HEK293 (cell line): Measurements from ENCODE around the gene EMILIN1.

ENCODE experiments used
- FEZF1 ChIP-seq: fragments of 450-650 bp; formaldehyde crosslinking; IDR thresholded peaks from 2 replicates; pipeline ENCODE4 v1.5.1; 2016; ENCODE audit warnings: missing biosample characterization, missing genetic modification characterization
- KLF7 ChIP-seq: fragments of 450-650 bp; formaldehyde crosslinking; IDR thresholded peaks from 2 replicates; pipeline ENCODE4 v1.5.1; 2016; ENCODE audit warnings: missing biosample characterization, missing genetic modification characterization, borderline replicate concordance
- KLF8 ChIP-seq: fragments of 450-650 bp; formaldehyde crosslinking; IDR thresholded peaks from 2 replicates; pipeline ENCODE4 v1.5.1; 2016; ENCODE audit warnings: missing biosample characterization, missing genetic modification characterization
- SCRT1 ChIP-seq: fragments of 450-650 bp; formaldehyde crosslinking; IDR thresholded peaks from 2 replicates; pipeline ENCODE4 v1.5.1; 2016; ENCODE audit warnings: missing biosample characterization, missing genetic modification characterization, borderline replicate concordance
- ZBTB1 ChIP-seq: fragments of 450-650 bp; formaldehyde crosslinking; IDR thresholded peaks from 2 replicates; pipeline ENCODE4 v1.5.1; 2016; ENCODE audit warnings: missing biosample characterization, missing genetic modification characterization
- ZBTB20 ChIP-seq: fragments of 450-650 bp; formaldehyde crosslinking; IDR thresholded peaks from 2 replicates; pipeline ENCODE4 v1.5.1; 2016; ENCODE audit warnings: missing biosample characterization, missing genetic modification characterization
- ZNF10 ChIP-seq: fragments of 450-650 bp; formaldehyde crosslinking; IDR thresholded peaks from 2 replicates; pipeline ENCODE4 v1.5.1; 2017; ENCODE audit warnings: missing biosample characterization, missing genetic modification characterization
- ZNF121 ChIP-seq: fragments of 450-650 bp; formaldehyde crosslinking; IDR thresholded peaks from 2 replicates; pipeline ENCODE4 v1.5.1; 2016; ENCODE audit warnings: missing biosample characterization, missing genetic modification characterization
- ZNF132 ChIP-seq: fragments of 450-650 bp; formaldehyde crosslinking; IDR thresholded peaks from 2 replicates; pipeline ENCODE4 v1.5.1; 2017; ENCODE audit warnings: missing biosample characterization, missing genetic modification characterization, borderline replicate concordance
- ZNF138 ChIP-seq: fragments of 450-650 bp; formaldehyde crosslinking; IDR thresholded peaks from 2 replicates; pipeline ENCODE4 v1.5.1; 2016; ENCODE audit warnings: missing biosample characterization, missing genetic modification characterization, borderline replicate concordance
- ZNF155 ChIP-seq: fragments of 450-650 bp; formaldehyde crosslinking; IDR thresholded peaks from 2 replicates; pipeline ENCODE4 v1.5.1; 2016; ENCODE audit warnings: missing biosample characterization, missing genetic modification characterization
- ZNF169 ChIP-seq: fragments of 450-650 bp; formaldehyde crosslinking; IDR thresholded peaks from 2 replicates; pipeline ENCODE4 v1.5.1; 2016; ENCODE audit warnings: missing biosample characterization, missing genetic modification characterization
- ZNF174 ChIP-seq: fragments of 450-650 bp; formaldehyde crosslinking; IDR thresholded peaks from 2 replicates; pipeline ENCODE4 v1.5.0; 2017; ENCODE audit warnings: missing biosample characterization, mild to moderate bottlenecking, missing genetic modification characterization
- ZNF221 ChIP-seq: fragments of 450-650 bp; formaldehyde crosslinking; IDR thresholded peaks from 2 replicates; pipeline ENCODE4 v1.5.1; 2017; ENCODE audit warnings: missing biosample characterization, missing genetic modification characterization, borderline replicate concordance
- ZNF311 ChIP-seq: fragments of 450-650 bp; formaldehyde crosslinking; IDR thresholded peaks from 2 replicates; pipeline ENCODE4 v1.5.1; 2017; ENCODE audit warnings: missing biosample characterization, missing genetic modification characterization, borderline replicate concordance
- ZNF341 ChIP-seq: fragments of 450-650 bp; formaldehyde crosslinking; IDR thresholded peaks from 2 replicates; pipeline ENCODE4; 2016; ENCODE audit warnings: low read depth, missing biosample characterization, missing genetic modification characterization
- ZNF394 ChIP-seq: fragments of 450-650 bp; formaldehyde crosslinking; IDR thresholded peaks from 2 replicates; pipeline ENCODE4 v1.5.1; 2016; ENCODE audit warnings: missing biosample characterization, missing genetic modification characterization, mild to moderate bottlenecking, moderate library complexity, borderline replicate concordance
- ZNF521 ChIP-seq: fragments of 450-650 bp; formaldehyde crosslinking; IDR thresholded peaks from 2 replicates; pipeline ENCODE4 v1.5.1; 2017; ENCODE audit warnings: missing biosample characterization, mild to moderate bottlenecking, missing genetic modification characterization
- ZNF530 ChIP-seq: fragments of 450-650 bp; formaldehyde crosslinking; IDR thresholded peaks from 2 replicates; pipeline ENCODE4 v1.5.1; 2016; ENCODE audit warnings: low read depth, missing biosample characterization, missing genetic modification characterization
- ZNF548 ChIP-seq: fragments of 450-650 bp; formaldehyde crosslinking; IDR thresholded peaks from 2 replicates; pipeline ENCODE4 v1.5.1; 2016; ENCODE audit warnings: missing biosample characterization, missing genetic modification characterization
- ZNF558 ChIP-seq: fragments of 450-650 bp; formaldehyde crosslinking; IDR thresholded peaks from 2 replicates; pipeline ENCODE4 v1.5.1; 2016; ENCODE audit warnings: missing biosample characterization, missing genetic modification characterization
- ZNF561 ChIP-seq: fragments of 450-650 bp; IDR thresholded peaks from 2 replicates; pipeline ENCODE4 v1.5.1; 2018; ENCODE audit warnings: missing biosample characterization, missing genetic modification characterization, borderline replicate concordance
- ZNF621 ChIP-seq: fragments of 450-650 bp; formaldehyde crosslinking; IDR thresholded peaks from 2 replicates; pipeline ENCODE4 v1.5.1; 2017; ENCODE audit warnings: missing biosample characterization, missing genetic modification characterization
- ZNF626 ChIP-seq: fragments of 450-650 bp; sonication (Bioruptor Pico); formaldehyde crosslinking; IDR thresholded peaks from 2 replicates; pipeline ENCODE4 v1.5.1; 2018; ENCODE audit warnings: missing biosample characterization, missing genetic modification characterization, inconsistent platforms
- ZNF677 ChIP-seq: fragments of 450-650 bp; IDR thresholded peaks from 2 replicates; pipeline ENCODE4 v1.5.0; 2018; ENCODE audit warnings: missing biosample characterization, mild to moderate bottlenecking, missing genetic modification characterization, moderate library complexity
- ZNF707 ChIP-seq: fragments of 450-650 bp; formaldehyde crosslinking; IDR thresholded peaks from 2 replicates; pipeline ENCODE4 v1.5.1; 2016; ENCODE audit warnings: missing biosample characterization, missing genetic modification characterization
- ZNF837 ChIP-seq: fragments of 450-650 bp; formaldehyde crosslinking; IDR thresholded peaks from 2 replicates; pipeline ENCODE4 v1.5.1; 2016; ENCODE audit warnings: missing biosample characterization, missing genetic modification characterization
- TF ChIP-seq, protein P1 (sequence below): fragments of 450-650 bp; formaldehyde crosslinking; IDR thresholded peaks from 2 replicates; pipeline ENCODE4 v1.5.1; 2016; ENCODE audit warnings: missing biosample characterization, missing genetic modification characterization
- TF ChIP-seq, protein P2 (sequence below): IDR thresholded peaks from 2 replicates; pipeline ENCODE4 v1.6.1; 2011; ENCODE audit warnings: mild to moderate bottlenecking, low read depth, low read length, borderline replicate concordance
- TF ChIP-seq, protein P3 (sequence below): fragments of 450-650 bp; formaldehyde crosslinking; IDR thresholded peaks from 2 replicates; pipeline ENCODE4 v1.5.1; 2017; ENCODE audit warnings: missing biosample characterization, missing genetic modification characterization
- TF ChIP-seq, protein P4 (sequence below): fragments of 450-650 bp; formaldehyde crosslinking; IDR thresholded peaks from 2 replicates; pipeline ENCODE4 v1.5.1; 2017; ENCODE audit warnings: missing biosample characterization, mild to moderate bottlenecking, missing genetic modification characterization, moderate library complexity
- TF ChIP-seq, protein P5 (sequence below): fragments of 450-650 bp; IDR thresholded peaks from 2 replicates; pipeline ENCODE4 v1.5.1; 2018; ENCODE audit warnings: missing biosample characterization, missing genetic modification characterization

EMILIN1 gene

DNA sequence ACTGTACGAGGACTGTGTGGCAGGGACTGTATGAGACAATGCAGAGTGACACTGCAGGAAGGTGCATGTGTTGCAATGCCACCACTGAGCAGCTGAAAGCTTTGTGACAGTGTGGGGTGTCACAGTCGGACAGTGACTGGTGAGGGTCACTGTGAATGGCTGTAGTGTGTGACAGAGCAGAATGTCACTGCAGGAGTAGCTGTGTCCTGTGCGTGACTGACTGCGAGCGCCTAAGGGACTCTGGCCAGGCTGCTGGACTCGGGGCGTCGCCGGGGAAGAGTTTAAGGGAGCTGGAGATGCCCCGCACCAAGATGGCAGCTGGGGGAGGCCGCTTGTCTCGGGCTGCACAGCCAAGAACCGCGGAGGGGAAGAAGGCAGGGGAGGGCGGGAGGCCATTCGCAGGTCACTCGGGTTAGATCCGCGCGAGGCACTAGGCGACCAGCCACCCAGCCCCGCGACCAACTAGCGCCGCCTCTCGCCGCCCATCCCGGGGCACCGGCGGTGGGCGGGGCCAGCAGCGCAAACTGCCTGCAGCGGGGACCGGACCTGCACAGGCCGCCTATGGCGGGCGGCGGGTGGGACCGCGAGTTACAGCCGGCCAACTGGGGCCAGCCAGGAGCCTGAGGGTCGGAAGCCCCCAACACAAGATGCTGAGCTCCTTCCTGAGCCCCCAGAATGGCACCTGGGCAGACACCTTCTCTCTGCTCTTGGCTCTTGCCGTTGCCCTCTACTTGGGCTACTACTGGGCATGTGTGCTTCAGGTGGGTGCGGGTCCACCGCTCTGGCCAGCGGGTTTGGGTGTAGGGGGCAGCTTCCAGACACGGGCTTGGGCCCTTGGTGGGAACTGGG is 45.1 kb downstream of the EMILIN1 start, which contains the start of gene ABHD1 (continued):
- TF ChIP-seq, protein P1, sequence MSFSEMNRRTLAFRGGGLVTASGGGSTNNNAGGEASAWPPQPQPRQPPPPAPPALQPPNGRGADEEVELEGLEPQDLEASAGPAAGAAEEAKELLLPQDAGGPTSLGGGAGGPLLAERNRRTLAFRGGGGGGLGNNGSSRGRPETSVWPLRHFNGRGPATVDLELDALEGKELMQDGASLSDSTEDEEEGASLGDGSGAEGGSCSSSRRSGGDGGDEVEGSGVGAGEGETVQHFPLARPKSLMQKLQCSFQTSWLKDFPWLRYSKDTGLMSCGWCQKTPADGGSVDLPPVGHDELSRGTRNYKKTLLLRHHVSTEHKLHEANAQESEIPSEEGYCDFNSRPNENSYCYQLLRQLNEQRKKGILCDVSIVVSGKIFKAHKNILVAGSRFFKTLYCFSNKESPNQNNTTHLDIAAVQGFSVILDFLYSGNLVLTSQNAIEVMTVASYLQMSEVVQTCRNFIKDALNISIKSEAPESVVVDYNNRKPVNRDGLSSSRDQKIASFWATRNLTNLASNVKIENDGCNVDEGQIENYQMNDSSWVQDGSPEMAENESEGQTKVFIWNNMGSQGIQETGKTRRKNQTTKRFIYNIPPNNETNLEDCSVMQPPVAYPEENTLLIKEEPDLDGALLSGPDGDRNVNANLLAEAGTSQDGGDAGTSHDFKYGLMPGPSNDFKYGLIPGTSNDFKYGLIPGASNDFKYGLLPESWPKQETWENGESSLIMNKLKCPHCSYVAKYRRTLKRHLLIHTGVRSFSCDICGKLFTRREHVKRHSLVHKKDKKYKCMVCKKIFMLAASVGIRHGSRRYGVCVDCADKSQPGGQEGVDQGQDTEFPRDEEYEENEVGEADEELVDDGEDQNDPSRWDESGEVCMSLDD (tag by site-specific recombination) = 0 out of 2 replicates have a peak, but pooled peaks have one; percentile 37
- no peak for TF ChIP-seq ZNF621 (tag by site-specific recombination)
- no peak for TF ChIP-seq ZNF174
- no peak for TF ChIP-seq ZNF311 (tag by site-specific recombination)
- no peak for TF ChIP-seq ZNF558 (tag by site-specific recombination)
- no peak for TF ChIP-seq SCRT1 (tag by site-specific recombination)
- TF ChIP-seq ZNF221 (tag by site-specific recombination) = no peak
- TF ChIP-seq, protein P2, sequence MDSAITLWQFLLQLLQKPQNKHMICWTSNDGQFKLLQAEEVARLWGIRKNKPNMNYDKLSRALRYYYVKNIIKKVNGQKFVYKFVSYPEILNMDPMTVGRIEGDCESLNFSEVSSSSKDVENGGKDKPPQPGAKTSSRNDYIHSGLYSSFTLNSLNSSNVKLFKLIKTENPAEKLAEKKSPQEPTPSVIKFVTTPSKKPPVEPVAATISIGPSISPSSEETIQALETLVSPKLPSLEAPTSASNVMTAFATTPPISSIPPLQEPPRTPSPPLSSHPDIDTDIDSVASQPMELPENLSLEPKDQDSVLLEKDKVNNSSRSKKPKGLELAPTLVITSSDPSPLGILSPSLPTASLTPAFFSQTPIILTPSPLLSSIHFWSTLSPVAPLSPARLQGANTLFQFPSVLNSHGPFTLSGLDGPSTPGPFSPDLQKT = no peak
- peak; percentile 50; the same call in 1 of the 2 replicates for TF ChIP-seq KLF8 (tag by site-specific recombination)
- TF ChIP-seq, protein P3, sequence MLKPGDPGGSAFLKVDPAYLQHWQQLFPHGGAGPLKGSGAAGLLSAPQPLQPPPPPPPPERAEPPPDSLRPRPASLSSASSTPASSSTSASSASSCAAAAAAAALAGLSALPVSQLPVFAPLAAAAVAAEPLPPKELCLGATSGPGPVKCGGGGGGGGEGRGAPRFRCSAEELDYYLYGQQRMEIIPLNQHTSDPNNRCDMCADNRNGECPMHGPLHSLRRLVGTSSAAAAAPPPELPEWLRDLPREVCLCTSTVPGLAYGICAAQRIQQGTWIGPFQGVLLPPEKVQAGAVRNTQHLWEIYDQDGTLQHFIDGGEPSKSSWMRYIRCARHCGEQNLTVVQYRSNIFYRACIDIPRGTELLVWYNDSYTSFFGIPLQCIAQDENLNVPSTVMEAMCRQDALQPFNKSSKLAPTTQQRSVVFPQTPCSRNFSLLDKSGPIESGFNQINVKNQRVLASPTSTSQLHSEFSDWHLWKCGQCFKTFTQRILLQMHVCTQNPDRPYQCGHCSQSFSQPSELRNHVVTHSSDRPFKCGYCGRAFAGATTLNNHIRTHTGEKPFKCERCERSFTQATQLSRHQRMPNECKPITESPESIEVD (tag by site-specific recombination) = no peak
- no peak for TF ChIP-seq ZNF530 (tag by site-specific recombination)
- no peak for TF ChIP-seq ZNF521 (tag by site-specific recombination)
- peak; percentile 55; the same call in 1 of the 2 replicates for TF ChIP-seq ZNF394 (tag by site-specific recombination)
- no peak for TF ChIP-seq ZNF548 (tag by site-specific recombination)
- TF ChIP-seq ZBTB1 = no peak
- TF ChIP-seq, protein P4, sequence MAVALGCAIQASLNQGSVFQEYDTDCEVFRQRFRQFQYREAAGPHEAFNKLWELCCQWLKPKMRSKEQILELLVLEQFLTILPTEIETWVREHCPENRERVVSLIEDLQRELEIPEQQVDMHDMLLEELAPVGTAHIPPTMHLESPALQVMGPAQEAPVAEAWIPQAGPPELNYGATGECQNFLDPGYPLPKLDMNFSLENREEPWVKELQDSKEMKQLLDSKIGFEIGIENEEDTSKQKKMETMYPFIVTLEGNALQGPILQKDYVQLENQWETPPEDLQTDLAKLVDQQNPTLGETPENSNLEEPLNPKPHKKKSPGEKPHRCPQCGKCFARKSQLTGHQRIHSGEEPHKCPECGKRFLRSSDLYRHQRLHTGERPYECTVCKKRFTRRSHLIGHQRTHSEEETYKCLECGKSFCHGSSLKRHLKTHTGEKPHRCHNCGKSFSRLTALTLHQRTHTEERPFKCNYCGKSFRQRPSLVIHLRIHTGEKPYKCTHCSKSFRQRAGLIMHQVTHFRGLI (tag by site-specific recombination) = peak; percentile 55; the same call in 1 of the 2 replicates
- no peak for TF ChIP-seq ZNF169 (tag by site-specific recombination)
- no peak for TF ChIP-seq ZNF837 (tag by site-specific recombination)
- TF ChIP-seq ZNF677 = no peak
- no peak for TF ChIP-seq ZNF155 (tag by site-specific recombination)
- no peak for TF ChIP-seq ZNF561 (tag by site-specific recombination)
- TF ChIP-seq, protein P5, sequence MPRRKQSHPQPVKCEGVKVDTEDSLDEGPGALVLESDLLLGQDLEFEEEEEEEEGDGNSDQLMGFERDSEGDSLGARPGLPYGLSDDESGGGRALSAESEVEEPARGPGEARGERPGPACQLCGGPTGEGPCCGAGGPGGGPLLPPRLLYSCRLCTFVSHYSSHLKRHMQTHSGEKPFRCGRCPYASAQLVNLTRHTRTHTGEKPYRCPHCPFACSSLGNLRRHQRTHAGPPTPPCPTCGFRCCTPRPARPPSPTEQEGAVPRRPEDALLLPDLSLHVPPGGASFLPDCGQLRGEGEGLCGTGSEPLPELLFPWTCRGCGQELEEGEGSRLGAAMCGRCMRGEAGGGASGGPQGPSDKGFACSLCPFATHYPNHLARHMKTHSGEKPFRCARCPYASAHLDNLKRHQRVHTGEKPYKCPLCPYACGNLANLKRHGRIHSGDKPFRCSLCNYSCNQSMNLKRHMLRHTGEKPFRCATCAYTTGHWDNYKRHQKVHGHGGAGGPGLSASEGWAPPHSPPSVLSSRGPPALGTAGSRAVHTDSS = no peak
- TF ChIP-seq ZNF132 (tag by site-specific recombination) = no peak
- TF ChIP-seq ZNF626 (tag by site-specific recombination) = no peak
- no peak for TF ChIP-seq ZNF10 (tag by site-specific recombination)
- TF ChIP-seq ZNF341 (tag by site-specific recombination) = peak; percentile 32; the same call in 1 of the 2 replicates
- TF ChIP-seq ZNF121 (tag by site-specific recombination) = no peak
- no peak for TF ChIP-seq FEZF1
- TF ChIP-seq ZNF138 = no peak
- TF ChIP-seq KLF7 (tag by site-specific recombination) = 0 out of 2 replicates have a peak, but pooled peaks have one; percentile 18
- TF ChIP-seq ZBTB20 (tag by site-specific recombination) = no peak
- no peak for TF ChIP-seq ZNF707 (tag by site-specific recombination)
